Naive thymus-derived CD8-positive, alpha-beta T cell (primary cell): Measurements from ENCODE around the gene AKR7A2. TPM values are rescaled to one million over a fixed set of nuclear protein-coding genes. Genes with fewer than 3 reads are reported as not detected.

ENCODE experiments used
- ATAC-seq, 2 donors: fragments of 150-1000 bp; cut with Tn5 transposase in 1 of 2; sonication (Bioruptor Pico), chemical (Tn5 transposase) in 1 of 2; 1 replicate in 1 of 2; 2 replicates in 1 of 2; pipeline ENCODE4 v1.10.0; 2021; ENCODE audit warnings: mild to moderate bottlenecking in 2 of 2, moderate library complexity in 2 of 2
- POLR2A ChIA-PET: fragments of 350-600 bp; sonication (Branson Sonifier 250); formaldehyde crosslinking; loops from one replicate; lab custom pipeline; 2021; ENCODE audit warnings: antibody characterized with exemption; lab: Charles Lee
- DNase-seq, 10 donors: peaks; one replicate each; pipeline versions ENCODE4 v3.0.0 to v3.0.0-alpha.2; 2020 to 2022
- H3K27ac Mint-ChIP-seq, 10 donors: one replicate each; pipeline ENCODE4 v1.8.0; 2020 to 2022; ENCODE audit warnings: mild to moderate bottlenecking in 10 of 10, mixed read lengths in 10 of 10, moderate library complexity in 4 of 10, inconsistent platforms in 1 of 10
- H3K27me3 Mint-ChIP-seq, 5 donors: one replicate each; pipeline ENCODE4 v1.8.0; 2021 to 2022; ENCODE audit warnings: mixed read lengths in 5 of 5
- H3K36me3 Mint-ChIP-seq, 3 donors: one replicate each; pipeline ENCODE4 v1.8.0; 2020 to 2022; ENCODE audit warnings: mixed read lengths in 3 of 3, mild to moderate bottlenecking in 2 of 3, inconsistent platforms in 1 of 3
- H3K4me1 Mint-ChIP-seq, 4 donors: one replicate each; pipeline ENCODE4 v1.8.0; 2021 to 2022; ENCODE audit warnings: mixed read lengths in 4 of 4
- H3K4me3 Mint-ChIP-seq, 10 donors: one replicate each; pipeline ENCODE4 v1.8.0; 2020 to 2022; ENCODE audit warnings: mild to moderate bottlenecking in 10 of 10, mixed read lengths in 10 of 10, moderate library complexity in 6 of 10, inconsistent platforms in 1 of 10
- H3K9me3 Mint-ChIP-seq, 9 donors: one replicate each; pipeline ENCODE4 v1.8.0; 2020 to 2022; ENCODE audit warnings: mixed read lengths in 9 of 9, mild to moderate bottlenecking in 3 of 9, inconsistent platforms in 1 of 9, moderate library complexity in 1 of 9
- polyA plus RNA-seq, 3 donors: library from polyadenylated mRNA; unstranded; fragments of 300-500 nt; fragmentation: Illumina TruSeq; gene quantifications; one replicate each; pipeline ENCODE4 v1.2.3, GENCODE V29; 2021
- total RNA-seq, 8 experiments: library from RNA in 2 of 8; stranded (reverse) in 2 of 8; gene quantifications; one replicate each; pipeline ENCODE4 v1.2.3 and lab custom pipeline; 2021 to 2026

AKR7A2 gene
- total and polyA plus RNA-seq, 5 experiments from 2014 or later, result 24.8 to 116 (median 99.3) TPM

DNA sequence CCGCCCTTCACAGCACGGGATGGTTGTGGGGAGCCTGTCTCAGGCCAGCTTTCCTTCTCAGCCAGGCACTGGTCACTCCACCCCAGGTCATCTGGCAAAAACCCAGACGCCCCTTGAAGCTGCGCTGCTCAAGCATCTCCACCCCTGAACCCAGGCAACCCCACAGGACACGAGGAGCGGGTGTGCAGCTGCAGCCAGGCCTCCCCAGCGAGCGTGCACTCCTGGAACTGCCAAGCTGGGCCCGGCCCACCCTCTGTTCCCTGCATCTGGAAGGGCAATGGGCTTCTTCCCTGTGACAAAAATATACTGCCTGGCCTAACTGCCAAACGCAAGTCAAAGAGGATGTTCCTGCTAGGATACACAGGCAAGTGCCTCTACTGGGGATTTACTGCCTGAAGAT lies 39.9 kb upstream of the AKR7A2 start:
- no peak for DNase-seq
- Mint-ChIP-seq H3K4me1 (peaks cover 0 to 7% (median 1%) of the 10 kb centered on the region in 4 donors), H3K9me3 (peaks cover 0 to 2% (median 0%) of the 10 kb centered on the region in 9 donors), H3K27me3 (no peaks in the 10 kb centered on the region), H3K36me3 (peaks cover 0 to 71% (median 25%) of the 10 kb centered on the region in 3 donors), H3K27ac (peak overlapping the region in 2 of 10 donors; percentile 52 to 62), H3K4me3 (no peak overlapping the region)
- no peak for ATAC-seq
- POLR2A ChIA-PET, result no interaction called here

DNA sequence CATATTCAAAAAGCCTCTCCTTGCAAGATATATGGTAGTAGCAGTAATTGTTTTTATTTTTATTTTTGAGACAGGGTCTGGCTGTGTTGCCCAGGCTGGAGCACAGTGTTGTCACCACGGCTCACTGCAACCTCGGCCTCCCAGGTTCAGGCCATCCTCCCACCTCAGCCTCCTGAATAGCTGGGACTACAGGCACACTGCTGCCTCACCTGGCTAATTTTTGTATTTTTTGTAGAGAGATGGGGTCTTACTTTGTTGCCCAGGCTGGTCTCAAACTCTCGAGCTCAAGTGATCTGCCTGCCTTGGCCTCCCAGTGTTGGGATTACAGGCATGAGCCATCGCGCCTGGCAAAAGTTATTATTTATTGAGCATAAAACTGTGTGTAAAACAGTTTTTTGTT lies 38.6 kb upstream of the AKR7A2 start:
- peak overlapping the region in 1 of 10 donors; percentile 36 for H3K4me3 Mint-ChIP-seq
- POLR2A ChIA-PET, result no interaction called here
- H3K36me3 Mint-ChIP-seq, result peaks cover 0 to 69% (median 17%) of the 10 kb centered on the region in 3 donors
- H3K9me3 Mint-ChIP-seq, result peaks cover 0 to 2% (median 0%) of the 10 kb centered on the region in 9 donors
- peaks cover 0 to 8% (median 1%) of the 10 kb centered on the region in 4 donors for H3K4me1 Mint-ChIP-seq
- no peaks in the 10 kb centered on the region for H3K27me3 Mint-ChIP-seq
- H3K27ac Mint-ChIP-seq, result peak overlapping the region in 4 of 10 donors; percentile 53 to 74 (median 70)
- DNase-seq (no peak), ATAC-seq (no peak)

DNA sequence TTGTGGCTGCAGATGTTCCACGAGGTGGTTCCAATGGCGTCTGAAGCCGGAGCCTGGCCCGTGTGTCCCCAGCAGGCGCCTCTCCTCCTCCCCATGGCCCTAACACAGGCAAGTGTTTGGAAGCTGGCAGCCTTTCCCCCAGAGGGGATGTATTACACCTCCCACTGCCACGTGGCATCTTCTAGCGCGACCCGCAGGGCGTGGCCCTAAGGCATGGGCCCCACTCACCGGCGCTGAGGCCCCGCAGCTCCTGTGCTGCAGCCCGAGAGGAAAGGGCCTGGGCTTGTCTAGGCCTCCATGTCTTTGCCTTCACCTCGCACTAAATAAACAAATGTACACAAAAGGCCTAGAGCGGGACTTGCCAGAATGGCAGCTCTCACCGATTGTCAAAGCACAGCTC lies 38.1 kb upstream of the AKR7A2 start:
- peak overlapping the region in 4 of 10 donors; percentile 40 to 74 (median 70) for H3K27ac Mint-ChIP-seq
- ATAC-seq, result no peak
- H3K4me1 Mint-ChIP-seq, result peaks cover 0 to 8% (median 1%) of the 10 kb centered on the region in 4 donors
- peaks cover 0 to 67% (median 13%) of the 10 kb centered on the region in 3 donors for H3K36me3 Mint-ChIP-seq
- POLR2A ChIA-PET, result no interaction called here
- H3K4me3 Mint-ChIP-seq, result peak overlapping the region in 1 of 10 donors; percentile 36
- H3K9me3 Mint-ChIP-seq, result peaks cover 0 to 2% (median 0%) of the 10 kb centered on the region in 9 donors
- no peak for DNase-seq
- no peaks in the 10 kb centered on the region for H3K27me3 Mint-ChIP-seq

DNA sequence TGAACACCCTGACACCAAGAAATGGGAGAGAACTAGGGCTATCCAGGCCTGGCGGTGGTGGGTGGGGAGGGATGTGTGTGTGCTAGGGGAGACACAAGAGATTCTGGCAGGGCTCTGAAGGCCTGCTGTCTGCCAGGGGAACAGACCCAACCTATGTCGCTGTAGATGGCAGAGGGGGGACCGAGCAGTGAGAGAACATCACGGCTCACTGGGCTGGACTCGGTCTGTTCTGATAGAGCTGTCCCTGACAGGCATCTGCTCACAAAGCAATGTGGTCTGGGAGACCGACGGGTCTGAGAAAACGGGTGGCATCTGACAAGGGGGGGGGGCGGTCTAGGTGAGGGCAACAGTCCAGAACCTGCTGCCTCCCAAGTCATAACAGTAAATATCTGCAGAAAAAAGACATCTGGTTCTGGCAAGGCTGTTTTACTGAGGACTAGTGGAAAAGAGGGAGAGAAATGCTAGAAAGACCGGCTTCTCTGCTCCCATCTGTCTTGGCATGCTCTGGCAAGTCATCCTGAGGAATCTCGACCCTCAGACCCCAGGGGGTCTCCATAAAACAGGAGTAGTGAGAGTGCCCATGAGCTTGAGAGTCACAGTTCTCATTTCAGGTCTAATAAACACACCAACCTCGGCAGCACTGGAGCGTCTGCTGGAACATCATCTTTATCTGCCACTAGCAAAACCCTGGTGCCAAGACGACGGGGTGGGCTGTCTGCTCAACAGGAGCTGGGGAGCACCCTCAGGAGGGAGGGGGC lies 36.7 kb upstream of the AKR7A2 start:
- Mint-ChIP-seq H3K9me3 (peaks cover 0 to 2% (median 0%) of the 10 kb centered on the region in 9 donors), H3K27ac (peak overlapping the region in 8 of 10 donors; percentile 4 to 82 (median 55)), H3K36me3 (peaks cover 0 to 66% (median 7%) of the 10 kb centered on the region in 3 donors), H3K27me3 (no peaks in the 10 kb centered on the region), H3K4me1 (peaks cover 0 to 12% (median 1%) of the 10 kb centered on the region in 4 donors), H3K4me3 (no peak overlapping the region)
- ATAC-seq (no peak), DNase-seq (no peak)
- POLR2A ChIA-PET, result no interaction called here

DNA sequence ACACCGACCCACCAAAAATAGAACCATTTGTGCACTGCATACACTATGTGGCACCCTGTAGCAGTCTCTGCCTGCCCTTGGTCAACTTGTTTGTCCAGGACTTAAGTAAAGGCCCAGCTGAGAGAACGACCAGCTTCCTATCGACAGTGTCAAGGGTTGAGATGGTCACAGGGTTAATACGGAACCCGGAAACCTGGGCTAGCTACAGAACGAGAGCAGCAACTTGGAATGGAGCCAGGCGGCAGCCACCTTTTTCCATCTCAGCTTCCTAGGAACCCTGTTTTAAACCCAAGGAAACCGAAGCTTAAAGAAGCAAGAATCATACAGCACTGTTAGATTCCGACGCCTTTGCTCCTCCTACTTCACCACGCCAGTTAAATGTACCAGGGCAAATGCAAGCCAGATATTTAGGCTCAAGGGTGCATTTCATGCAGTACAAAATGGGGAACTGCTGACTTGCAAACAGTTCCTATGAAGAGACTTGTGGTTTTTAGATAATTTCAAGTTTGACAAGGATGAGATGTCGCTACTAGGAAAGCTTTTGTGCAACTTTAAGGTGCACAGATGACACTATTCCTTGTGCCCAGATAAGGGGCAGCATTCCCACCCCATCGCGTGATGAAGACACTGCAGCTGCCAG lies 35.7 kb upstream of the AKR7A2 start:
- H3K27ac Mint-ChIP-seq, result peak overlapping the region in 6 of 10 donors; percentile 6 to 78 (median 38)
- no peak overlapping the region for H3K4me3 Mint-ChIP-seq
- ATAC-seq, result no peak
- peaks cover 0 to 65% (median 5%) of the 10 kb centered on the region in 3 donors for H3K36me3 Mint-ChIP-seq
- H3K9me3 Mint-ChIP-seq, result no peaks in the 10 kb centered on the region
- no peak for DNase-seq
- no peaks in the 10 kb centered on the region for H3K27me3 Mint-ChIP-seq
- POLR2A ChIA-PET, result no interaction called here
- H3K4me1 Mint-ChIP-seq, result peaks cover 0 to 13% (median 2%) of the 10 kb centered on the region in 4 donors

DNA sequence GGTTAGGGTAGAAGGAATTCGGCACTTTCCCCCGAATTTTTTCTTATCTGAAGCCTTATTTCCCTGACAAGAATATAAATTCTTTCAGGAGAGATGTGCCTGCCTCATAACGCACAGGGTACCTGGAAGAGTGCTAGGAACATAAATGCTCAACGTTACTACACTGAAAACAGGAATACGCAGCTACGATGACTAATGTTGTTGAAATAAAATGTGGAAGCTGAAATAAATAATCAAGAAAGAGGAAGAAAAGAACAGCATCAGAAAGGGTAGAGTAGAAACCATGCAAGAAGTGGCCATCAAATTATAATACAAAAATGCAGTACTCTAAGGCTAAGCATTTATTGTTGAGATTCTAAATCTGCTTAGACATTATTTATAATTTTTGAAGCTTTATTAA lies 34.1 kb upstream of the AKR7A2 start:
- Mint-ChIP-seq H3K4me3 (peak overlapping the region in 1 of 10 donors; percentile 37), H3K27me3 (no peaks in the 10 kb centered on the region), H3K9me3 (no peaks in the 10 kb centered on the region), H3K4me1 (peaks cover 0 to 18% (median 7%) of the 10 kb centered on the region in 4 donors), H3K27ac (peak overlapping the region in 7 of 10 donors; percentile 19 to 81 (median 63)), H3K36me3 (peaks cover 0 to 69% (median 6%) of the 10 kb centered on the region in 3 donors)
- DNase-seq (no peak), ATAC-seq (no peak)
- POLR2A ChIA-PET, result interaction anchor here (0.6 kb wide), 1 partner anchor 21 kb away, joined by 4 read pairs; no protein-coding TSS in a partner anchor

DNA sequence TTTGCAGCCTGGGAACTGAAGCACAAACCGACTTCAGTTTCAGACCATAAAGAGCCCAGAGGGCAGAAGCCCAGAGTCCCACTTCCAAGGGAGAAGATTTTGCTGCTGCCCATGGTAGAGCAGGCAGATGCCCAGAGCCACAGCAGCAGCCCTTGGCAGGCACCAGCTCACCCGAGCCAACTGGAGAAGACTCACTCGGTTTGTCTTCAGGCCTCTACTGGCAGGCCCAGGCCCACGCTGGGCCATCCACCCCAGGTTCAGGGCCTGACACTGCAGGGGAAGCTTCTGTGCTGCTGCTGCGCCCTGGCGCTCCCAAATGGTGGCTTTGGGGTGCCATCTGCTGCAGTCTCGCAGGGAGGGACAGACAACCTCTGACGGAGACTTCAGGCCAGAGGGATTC lies 33.4 kb upstream of the AKR7A2 start:
- Mint-ChIP-seq H3K9me3 (no peaks in the 10 kb centered on the region), H3K27ac (peak overlapping the region in 4 of 10 donors; percentile 33 to 81 (median 62)), H3K36me3 (peaks cover 0 to 69% (median 6%) of the 10 kb centered on the region in 3 donors), H3K4me3 (peak overlapping the region in 1 of 10 donors; percentile 32), H3K4me1 (peaks cover 0 to 18% (median 7%) of the 10 kb centered on the region in 4 donors), H3K27me3 (no peaks in the 10 kb centered on the region)
- DNase-seq (no peak), ATAC-seq (no peak)
- POLR2A ChIA-PET, result interaction anchor here (2.0 kb wide), 1 partner anchor 252 kb away, joined by 4 read pairs; a partner anchor contains a TSS

DNA sequence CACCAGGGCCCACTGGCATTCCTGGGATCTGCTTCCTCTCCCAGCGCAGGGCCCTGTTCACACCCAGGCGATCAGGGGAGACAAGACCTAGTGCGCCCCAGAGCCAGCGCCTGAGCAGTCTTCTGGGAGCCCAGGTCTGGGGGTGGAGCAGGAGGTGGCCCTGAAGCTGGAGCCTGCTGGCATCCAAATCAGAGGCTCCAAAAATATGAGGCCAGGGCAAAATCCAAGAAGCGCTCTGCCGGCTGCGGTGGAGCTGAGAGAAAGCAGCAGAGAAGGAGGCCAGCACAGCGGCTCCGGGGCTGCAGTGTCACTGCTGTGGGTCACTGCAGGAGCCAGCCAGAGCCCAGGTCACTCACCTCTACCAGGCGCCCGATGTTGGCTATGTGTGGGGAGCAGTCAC lies 32.9 kb upstream of the AKR7A2 start:
- H3K36me3 Mint-ChIP-seq, result peaks cover 0 to 67% (median 2%) of the 10 kb centered on the region in 3 donors

DNA sequence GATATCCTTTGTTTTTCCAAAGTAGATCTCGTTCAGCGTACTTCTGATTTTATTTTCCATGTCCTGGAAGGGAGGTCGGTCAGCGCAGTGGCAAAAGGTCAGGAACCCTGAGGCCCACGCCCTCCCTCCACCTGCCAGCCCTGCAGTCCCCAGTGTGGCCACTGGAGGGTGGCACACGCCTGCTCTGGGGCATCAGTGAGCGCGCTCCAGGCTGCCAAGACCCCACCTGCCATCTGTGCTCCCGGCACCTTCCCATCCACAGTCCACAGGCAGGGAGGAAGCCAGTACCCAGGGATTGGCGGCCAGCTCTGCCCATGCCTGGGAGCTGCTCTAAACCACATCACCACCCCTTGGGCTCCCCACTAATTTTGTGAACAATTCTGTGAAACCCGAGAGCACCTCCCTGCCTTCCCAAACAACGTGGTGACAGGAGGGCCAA lies 32.4 kb upstream of the AKR7A2 start:
- POLR2A ChIA-PET, result interaction anchor here (2.0 kb wide), 1 partner anchor 253 kb away, joined by 4 read pairs; a partner anchor contains a TSS
- peak; percentile 51 to 72 for ATAC-seq

More for the DNA sequence above, 32.9 kb upstream of the AKR7A2 start:
- no peaks in the 10 kb centered on the region for H3K9me3 Mint-ChIP-seq
- ATAC-seq (no peak), DNase-seq (no peak)
- no peaks in the 10 kb centered on the region for H3K27me3 Mint-ChIP-seq
- H3K27ac Mint-ChIP-seq, result peak overlapping the region in 3 of 10 donors; percentile 8 to 81 (median 66)
- H3K4me1 Mint-ChIP-seq, result peaks cover 0 to 18% (median 7%) of the 10 kb centered on the region in 4 donors
- POLR2A ChIA-PET, result interaction anchor here (2.0 kb wide), 1 partner anchor 252 kb away, joined by 4 read pairs; a partner anchor contains a TSS
- H3K4me3 Mint-ChIP-seq, result no peak overlapping the region

DNA sequence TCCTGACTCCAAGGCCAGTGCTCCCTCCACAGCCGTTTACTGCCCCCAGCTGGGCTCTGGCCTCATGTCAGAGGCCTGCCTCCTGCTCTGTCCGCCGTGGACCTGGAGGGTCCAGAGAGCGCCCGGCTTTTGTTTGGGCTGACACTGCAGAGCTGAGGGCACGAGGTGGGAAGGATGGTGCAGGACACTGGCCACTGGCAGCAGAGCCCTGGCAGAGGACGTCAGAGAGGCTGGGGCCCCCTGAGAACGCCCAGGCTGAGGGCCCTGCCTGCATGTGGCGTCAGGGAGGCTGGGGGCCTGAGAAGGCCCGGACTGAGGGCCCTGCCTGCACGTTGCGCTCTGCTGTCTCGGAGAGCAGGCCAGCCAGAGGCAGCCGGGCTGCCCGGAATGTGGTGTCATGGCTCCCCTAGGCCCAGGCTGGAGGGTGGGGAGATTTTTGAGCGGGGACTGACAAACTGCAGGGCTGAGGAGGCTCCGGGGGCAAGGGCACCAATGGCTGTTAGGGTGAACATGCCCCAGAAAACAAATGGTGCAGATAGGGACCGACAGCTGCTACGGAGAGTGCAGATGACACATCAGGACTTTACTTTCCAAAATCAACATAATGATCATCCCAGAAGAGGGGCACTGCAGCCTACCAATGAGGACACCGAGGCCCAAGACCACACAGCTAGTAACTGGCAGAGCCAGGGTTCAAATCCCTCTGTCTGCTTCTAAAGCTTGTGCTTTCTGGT lies 31.8 kb upstream of the AKR7A2 start:
- Mint-ChIP-seq H3K9me3 (no peaks in the 10 kb centered on the region), H3K36me3 (peaks cover 0 to 67% (median 6%) of the 10 kb centered on the region in 3 donors), H3K27ac (peak overlapping the region in 1 of 10 donors; percentile 8), H3K4me3 (peak overlapping the region in 1 of 10 donors; percentile 20), H3K27me3 (no peaks in the 10 kb centered on the region), H3K4me1 (peaks cover 0 to 18% (median 7%) of the 10 kb centered on the region in 4 donors)
- ATAC-seq, result no peak
- no peak for DNase-seq
- POLR2A ChIA-PET, result interaction anchor here (2.0 kb wide), 1 partner anchor 253 kb away, joined by 4 read pairs; a partner anchor contains a TSS

More for the DNA sequence above, 32.4 kb upstream of the AKR7A2 start:
- H3K27ac Mint-ChIP-seq, result peak overlapping the region in 6 of 10 donors; percentile 8 to 81 (median 48)
- H3K4me1 Mint-ChIP-seq, result peaks cover 0 to 18% (median 7%) of the 10 kb centered on the region in 4 donors
- peak overlapping the region in 2 of 10 donors; percentile 20 to 22 for H3K4me3 Mint-ChIP-seq
- peak in 8 of 10 donors; percentile 18 to 50 (median 41) for DNase-seq
- no peaks in the 10 kb centered on the region for H3K27me3 Mint-ChIP-seq
- no peaks in the 10 kb centered on the region for H3K9me3 Mint-ChIP-seq
- H3K36me3 Mint-ChIP-seq, result peaks cover 0 to 67% (median 2%) of the 10 kb centered on the region in 3 donors

DNA sequence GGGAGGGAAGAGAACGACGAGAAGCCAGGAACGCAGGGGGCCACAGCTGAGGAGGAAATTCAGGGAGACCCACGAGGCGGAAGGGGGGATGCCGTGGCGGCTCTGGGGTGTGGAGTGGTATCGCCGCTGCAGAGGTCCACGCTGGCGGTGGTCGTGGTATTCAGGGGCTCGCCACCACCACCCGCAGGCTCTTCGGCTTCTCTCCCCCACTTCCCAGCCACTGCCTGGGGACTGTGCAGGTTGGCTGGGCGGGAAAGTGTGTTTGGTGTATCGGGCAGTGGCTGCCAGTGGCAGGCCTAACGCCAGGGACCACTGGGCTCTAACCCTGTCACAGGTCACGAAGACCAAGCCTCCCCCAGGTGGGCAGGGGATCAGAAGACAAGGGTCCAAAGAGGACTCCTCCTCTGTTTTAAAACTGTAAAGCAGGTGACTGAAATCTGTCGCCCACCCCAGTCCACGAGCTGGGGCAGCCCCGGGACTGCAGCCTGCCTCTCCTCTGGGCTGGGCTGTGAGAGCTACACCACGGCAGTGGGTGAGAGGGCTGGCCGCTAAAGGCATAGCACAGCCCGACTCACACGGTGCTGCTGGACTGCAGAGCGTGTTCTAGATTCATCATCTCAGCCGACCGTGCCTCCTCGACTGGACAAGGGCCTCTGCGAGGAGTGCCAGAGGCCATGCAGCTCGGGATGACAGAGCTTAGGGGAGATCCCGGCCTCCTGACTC lies 31.1 kb upstream of the AKR7A2 start:
- ATAC-seq (no peak), DNase-seq (no peak)
- POLR2A ChIA-PET, result interaction anchor here (2.0 kb wide), 1 partner anchor 254 kb away, joined by 4 read pairs; a partner anchor contains a TSS
- Mint-ChIP-seq H3K4me1 (peaks cover 0 to 18% (median 6%) of the 10 kb centered on the region in 4 donors), H3K9me3 (no peaks in the 10 kb centered on the region), H3K36me3 (peaks cover 0 to 70% (median 6%) of the 10 kb centered on the region in 3 donors), H3K27me3 (no peaks in the 10 kb centered on the region), H3K4me3 (no peak overlapping the region), H3K27ac (peak overlapping the region in 4 of 10 donors; percentile 41 to 84 (median 52))
